NCI-H2196 (cell line): ENCODE data around the gene ARHGEF11.

ENCODE experiments used
- DNase-seq: peaks from one replicate; lab custom pipeline; 2025; ENCODE audit not compliant: unreplicated experiment; lab: John Stamatoyannopoulos, UW

ARHGEF11 gene

DNA sequence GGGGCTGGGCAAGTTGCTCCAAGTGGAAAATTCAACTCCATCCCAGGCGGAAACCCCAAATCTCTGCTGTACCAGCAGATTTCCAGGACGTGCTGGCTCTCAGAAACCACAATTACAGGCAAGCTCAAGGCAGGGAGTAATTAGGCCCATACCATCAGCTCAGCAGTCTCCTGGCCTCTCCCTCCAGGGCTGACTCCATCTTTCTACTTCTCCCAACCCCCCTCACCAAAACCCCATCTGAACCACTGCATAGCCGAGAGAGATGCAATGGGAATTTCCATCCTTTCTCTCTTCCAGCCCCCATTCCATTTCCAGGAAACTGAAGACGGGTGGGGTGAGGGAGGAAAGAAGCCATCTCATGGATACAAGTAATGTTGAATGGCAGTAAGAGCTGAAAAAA lies 41.2 kb downstream of the ARHGEF11 start:
- DNase-seq: no peak

DNA sequence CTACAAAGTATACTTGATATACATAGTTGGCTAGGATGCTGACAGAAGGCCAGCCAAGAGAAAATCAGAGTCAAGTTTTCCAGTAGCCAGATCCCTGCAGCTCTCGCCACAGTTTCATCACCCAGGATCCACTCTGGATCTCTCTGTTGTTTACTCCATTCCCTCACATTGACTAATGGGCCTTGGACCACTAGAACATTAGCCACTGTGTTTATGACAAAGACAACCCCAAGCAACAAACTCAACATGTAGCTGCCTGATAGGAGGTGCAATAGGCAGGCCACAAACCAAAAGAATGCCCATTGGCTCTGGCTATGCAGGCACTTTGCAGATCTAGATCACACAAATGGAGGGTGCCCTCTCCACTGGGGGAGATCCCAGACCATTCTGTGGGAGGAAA lies 44.2 kb downstream of the ARHGEF11 start:
- DNase-seq: no peak

DNA sequence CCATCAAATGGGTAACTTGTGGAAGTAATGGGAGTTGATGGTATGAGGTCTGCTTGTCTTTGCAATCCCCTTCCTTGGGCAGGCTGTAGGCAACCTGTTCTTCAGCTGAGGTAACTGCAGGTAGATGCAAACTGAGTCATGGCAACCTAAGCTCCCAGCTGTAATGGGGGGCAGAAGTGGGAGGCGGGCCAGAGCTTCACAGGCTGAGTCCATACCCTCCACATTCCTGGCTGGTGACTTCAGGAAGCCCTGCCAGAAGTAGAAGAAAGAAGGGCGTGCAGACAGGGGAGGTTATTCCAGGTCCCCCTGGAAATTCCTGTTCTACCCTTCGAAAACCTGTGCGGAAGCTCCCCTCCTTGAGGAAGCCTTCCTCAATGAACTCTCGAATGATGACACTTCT lies 44.9 kb downstream of the ARHGEF11 start:
- DNase-seq: no peak

DNA sequence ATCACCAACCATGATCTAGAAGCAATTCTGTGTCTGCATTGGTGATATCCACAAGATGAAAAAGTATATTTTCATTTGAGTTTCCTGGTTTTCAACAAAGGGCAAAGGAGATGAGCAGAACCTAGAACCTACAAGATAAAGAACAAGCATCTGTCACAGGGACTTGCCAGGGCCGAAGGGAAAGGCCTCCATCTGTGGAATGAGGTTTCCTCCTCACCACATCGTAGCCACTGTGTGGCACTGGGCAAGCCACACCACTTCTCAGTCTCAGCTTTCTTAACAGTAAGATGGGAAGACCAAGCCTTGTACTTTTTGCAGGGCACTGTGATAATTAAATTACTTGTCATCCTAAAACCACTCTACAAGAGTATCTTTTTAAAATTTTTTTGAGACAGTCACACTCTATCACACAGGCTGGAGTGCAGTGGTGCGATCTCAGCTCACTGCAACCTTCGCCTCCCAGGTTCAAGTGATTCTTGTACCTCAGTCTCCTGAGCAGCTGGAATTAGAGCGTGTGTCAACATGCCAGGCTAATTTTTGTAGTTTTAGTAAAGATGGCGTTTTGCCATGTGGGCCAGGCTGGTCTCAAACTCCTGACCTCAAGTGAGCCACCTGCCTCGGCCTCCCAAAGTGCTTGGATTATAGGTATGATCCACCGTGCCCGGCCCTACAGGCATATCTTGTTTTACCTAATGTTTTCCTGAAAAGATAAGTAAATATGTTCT lies 45.8 kb downstream of the ARHGEF11 start:
- DNase-seq: no peak

DNA sequence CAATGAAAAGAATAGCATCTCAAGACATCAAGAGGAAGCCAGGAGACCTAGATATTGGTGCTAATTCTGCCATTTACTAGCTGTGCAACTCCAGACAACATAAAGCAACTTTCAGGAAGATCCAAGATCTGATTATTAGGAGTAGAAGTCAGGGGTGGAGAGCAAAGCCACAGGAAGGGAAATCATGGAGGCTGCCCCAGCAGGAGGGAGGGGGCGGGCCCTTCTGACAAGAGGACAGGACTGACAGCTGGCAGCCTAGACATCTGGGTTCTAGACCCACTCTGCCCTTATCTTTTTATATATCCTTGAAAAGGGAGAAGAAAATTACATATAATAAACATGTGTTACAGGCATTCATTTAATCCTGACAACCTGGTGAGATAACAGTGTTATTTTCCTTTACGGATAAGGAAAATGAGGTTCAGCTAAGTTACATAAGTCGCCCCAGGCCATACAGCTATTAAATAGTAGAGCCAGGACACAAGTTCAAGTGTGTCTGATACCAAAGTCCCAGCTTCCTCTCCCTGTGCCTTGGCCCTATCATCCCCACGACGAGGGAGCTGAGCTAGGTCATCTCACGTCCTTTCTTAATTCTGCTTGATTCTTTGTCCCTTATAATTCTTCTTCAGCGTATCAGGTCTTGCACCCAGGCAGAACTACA lies 46.6 kb downstream of the ARHGEF11 start:
- DNase-seq: no peak

DNA sequence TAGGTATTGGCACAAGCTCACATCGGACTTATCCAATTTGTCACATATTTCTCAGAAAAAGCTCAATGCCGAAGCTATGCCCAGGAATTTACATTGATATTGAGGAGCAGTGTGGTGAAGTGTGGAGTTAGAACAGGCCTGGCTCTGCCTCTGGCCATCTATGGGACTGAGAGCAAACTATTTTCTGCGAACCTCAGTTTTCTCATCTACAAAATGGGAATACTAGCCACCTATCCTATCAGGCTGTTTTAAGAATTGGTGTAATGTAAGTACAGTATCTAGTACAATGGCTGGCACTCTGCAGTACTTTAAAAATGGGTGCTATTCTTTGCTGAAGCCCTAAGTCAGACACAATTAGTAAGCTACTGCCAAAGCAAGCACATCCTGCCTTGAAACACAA lies 47.2 kb downstream of the ARHGEF11 start:
- DNase-seq: no peak

DNA sequence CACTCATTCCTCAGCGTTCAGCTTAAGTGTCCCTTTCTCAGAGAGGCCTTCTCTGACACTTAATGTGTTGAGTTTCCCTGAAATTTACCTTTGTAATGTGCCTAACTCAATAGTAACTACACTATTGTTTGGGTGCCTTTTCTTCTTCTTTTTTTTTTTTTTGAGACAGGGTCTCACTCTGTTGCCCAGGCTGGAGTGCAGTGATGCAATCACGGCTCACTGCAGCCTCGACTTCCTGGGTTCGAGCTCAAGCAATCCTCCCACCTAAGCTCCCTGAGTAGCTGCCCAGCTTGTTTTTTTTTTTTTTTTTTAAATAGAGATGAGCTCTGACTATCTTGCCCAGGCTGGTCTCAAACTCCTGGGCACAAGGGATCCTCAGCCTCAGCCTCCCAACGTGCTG lies 50.1 kb downstream of the ARHGEF11 start:
- no peak for DNase-seq

DNA sequence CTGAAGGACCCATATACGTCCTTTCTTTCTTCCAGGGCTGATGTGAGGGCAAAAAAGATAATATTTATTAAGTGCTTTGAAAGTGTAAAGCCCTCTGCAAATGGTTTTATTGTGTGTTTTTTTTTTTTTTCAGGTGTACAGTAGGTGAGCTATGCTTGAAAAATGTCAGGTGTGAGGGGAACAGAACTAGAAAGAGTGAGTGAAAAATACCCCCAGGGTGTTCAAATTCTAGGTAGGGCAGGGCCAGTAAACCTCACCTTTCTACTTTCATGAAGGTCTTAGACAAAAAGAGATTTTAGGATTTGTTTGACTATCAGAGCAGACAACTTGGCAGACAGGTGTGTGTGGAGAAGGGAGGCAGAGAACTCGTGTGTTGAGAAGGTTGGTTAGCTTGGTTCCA lies 51.3 kb downstream of the ARHGEF11 start:
- no peak for DNase-seq

DNA sequence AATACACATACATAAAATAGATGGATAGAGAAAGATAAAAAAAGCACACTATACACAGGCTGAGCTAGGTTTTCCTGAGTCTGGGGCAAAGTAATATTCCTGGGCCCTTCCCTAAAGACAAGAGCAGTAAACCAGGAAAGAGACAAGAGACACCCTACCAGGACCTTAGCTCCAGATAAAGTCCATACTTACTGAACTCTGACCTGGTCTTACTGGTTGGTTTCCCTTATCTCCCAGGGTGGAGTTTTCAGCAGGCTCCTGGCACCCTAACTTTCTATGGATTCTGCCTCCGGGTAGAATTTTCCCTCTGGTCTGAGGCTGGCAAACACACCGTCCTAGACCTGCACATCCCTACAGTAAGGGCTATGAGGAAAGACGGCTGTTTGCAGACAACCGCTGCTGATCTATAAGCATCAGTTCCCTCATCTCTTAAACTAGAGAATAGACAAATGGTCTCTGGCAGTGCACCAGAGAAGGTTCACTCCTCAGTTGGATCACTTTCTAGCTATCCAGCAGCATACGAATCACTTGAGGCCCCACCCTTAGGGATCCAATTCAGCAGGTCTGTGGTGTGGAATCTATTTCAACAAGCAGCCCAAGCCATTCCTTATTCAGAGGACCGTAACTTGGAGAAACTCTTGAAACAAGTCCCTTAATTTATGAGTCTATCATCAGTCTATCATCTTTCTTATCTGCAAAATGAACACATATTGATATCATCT lies 52.0 kb downstream of the ARHGEF11 start:
- no peak for DNase-seq

DNA sequence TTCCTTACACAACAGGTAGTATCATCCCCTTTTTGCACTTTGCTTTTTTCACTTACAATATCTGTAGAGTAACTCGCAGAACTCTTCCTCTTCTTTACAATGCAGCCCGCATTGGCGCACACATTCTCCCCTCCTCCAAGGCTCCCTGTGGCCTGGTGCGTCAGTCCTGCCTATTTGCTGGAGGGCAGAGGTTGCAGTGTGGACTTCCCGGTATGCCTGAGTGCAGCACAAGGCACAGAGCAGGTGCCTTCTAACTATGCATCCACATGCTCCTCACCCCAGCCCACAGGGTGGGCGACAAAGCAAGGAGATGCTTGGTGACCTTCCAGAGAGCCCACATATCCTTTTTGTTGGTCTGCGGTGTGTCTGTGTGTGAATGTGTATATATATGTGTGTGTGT lies 53.3 kb downstream of the ARHGEF11 start:
- DNase-seq: no peak

DNA sequence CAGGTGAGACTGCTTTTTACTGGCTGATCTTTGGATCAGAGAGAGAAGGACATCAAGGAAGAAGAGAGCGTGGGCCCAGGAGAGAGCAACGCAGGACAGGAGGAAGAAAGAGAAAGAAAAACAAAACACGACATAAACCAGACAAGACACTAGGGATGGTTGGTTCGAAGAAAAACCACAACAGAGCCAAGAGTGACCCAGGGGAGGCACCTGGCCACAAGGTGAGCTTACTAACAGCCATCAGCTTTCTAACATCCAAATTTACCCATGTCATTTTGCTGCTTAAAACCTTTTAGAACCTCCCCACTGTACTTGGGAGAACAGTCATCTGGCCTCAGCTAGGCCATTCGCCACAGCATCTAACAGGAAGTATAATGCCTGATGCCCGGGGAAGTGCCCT lies 57.8 kb downstream of the ARHGEF11 start:
- DNase-seq: no peak

DNA sequence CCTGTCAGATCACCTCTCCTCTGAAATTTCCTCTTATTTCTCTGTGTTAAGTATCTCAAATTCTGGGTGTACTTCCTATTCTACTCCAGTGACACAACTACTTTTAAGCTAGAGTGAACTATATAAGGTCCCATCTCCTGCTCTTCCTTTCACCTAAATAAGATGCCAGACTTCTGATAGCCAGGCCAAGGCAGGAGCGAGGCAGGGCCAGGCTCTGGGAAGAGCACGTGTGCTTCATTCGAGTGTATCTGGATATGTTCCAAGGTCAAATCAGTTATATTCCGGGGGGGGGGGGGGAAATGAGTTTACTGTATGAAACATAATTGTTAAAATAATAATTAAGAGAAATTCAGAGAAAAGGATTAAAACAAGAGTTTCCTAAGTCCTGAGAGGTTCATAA lies 65.0 kb downstream of the ARHGEF11 start:
- DNase-seq: no peak

DNA sequence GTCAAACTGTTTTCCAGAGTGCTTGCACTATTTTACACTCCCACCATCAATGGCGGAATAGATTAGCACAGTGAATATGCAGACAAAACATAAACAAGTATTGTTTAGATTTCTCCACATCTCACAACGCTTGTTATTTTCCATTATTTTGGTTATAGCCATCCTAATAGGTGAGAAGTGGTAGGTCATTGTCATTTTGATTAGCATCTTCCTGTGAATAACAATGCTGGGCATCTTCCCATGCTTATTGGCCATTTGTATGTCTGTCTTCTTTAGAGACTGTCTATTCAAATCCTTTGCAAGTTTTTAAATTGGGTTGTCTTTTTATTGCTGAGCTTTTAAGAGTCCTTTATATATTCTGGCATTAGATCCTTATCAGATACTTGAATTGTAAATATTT lies 70.5 kb downstream of the ARHGEF11 start:
- DNase-seq: no peak

DNA sequence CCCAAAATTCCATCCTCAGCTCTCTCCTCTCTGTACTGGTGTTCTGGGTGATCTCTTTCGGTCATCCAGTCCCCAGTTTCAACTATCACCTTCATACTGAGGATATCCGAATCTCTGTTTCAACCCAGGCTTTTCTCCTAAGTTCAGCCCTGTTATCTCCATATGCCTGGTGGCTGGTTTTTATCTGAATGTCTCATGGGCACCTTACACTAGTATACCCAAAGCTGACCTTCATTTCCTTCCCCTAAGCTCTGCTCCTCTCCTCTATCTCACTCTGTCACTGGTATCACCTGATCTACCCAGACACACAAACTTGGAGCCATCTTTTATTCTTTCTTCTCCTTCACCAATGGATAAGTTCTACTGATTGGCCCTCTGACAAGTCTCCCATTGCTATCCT lies 72.1 kb downstream of the ARHGEF11 start:
- DNase-seq: no peak

DNA sequence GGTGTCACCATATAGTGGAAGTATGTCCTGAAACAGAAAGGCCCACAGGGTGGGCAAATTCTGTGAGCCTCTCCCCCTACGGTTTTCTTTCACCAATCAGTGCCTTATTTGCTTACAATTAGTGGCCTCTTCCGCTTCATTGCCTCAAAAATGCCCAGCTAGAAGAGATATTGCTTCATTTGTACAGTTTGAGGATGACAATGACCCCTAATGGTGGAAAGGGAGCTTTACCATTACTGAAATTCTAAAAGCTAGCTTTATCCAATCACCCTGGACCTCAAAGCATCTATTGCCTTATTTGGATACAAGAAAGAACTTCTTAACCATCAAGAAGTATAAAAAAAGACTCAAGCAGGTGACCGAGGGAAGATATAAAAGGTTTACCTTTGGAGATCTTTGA lies 75.5 kb downstream of the ARHGEF11 start:
- peak; percentile 4 for DNase-seq

DNA sequence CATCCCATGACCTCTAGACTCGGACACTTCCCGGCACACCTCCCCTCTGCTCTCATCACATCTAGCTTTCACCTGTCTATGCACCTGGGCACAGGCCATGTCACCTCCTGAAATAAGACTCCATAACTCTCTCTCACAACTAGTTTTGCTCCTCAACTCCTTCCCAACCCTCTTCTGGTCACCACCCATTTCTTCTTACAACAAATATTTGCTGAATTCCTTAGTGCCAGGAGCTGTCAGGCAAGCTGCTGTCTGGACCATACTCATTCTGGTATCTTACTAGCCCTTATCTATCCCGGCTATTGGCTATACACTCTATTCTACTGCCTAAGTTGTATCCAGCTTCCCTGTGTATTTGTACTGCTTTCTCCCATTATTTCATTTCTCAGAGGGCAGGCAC lies 76.0 kb downstream of the ARHGEF11 start:
- DNase-seq: no peak

DNA sequence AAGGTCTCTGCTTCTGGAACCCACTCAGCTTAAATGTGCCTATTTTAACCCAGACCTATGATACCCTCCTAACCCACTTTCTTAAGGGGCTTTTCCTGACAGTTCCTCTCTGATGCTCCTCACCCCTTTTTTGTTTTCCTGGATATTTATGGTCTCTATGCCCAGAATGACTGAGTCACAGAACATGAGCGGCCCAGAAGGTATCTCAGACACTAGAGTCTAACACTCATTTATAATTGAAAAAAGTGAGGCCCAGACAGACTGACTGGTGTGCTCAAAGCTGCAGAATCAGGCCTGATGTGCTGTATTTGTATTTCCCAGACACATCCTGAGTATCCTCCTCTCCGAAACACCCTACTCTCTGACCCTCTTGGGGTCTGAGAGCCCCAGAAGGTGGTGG lies 81.1 kb downstream of the ARHGEF11 start:
- DNase-seq: no peak

DNA sequence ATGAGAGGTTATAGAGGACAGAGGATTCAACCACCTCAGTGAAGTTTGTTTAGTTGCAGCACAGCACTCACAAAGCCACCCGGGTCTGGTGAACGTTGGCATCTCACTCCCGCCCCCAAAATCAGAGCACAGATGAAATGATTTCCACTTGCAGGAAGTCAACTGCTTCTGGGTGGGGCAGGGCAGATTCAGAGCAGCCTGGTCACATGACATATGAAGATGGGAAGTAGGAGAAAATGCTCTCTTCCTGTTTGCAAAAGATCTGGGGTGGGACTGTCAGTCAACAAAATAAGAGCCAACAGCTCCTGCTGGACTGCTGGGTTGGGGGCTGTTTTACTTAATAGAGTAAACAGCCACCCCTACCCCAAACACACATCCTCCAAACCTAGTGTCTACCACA lies 81.9 kb downstream of the ARHGEF11 start:
- DNase-seq: no peak

DNA sequence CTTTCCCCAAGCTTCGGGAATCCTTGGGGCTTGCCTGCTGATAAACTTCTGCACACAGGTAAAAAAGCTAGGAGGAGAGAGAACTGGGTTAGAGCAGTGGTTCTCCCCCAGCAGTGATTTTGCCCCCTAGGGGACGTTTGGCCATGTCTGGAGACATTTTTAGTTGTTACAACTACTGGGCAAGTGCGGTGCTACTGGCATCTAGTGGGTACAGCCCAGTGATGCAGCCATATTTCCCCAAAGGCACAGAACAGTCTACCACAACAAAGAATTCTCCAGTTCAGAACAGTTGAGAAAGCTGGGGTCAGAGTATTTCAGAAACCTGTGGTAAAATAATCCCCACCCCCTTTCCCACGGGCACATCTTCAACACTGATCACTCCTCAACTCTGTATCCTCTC lies 83.8 kb downstream of the ARHGEF11 start:
- no peak for DNase-seq

DNA sequence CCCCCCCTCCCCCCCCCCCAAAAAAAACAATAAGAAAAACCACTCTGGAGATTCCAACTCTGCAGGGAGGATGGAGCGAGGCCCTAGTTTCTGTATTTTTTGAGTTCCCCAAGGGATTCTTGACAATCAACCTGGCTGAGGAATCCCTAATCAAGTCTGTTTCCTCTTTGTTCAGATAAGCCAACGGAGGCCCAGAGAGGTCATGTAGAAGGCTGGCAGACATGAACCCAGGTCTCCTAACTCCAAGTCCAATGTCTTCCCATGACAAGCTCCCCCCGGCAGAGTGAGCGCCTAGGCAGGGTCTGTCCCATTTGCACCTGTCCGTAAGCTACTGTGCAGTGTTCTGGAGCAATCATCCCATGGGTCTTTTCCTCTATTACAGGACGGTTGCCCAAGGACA lies 85.6 kb downstream of the ARHGEF11 start:
- DNase-seq: no peak

DNA sequence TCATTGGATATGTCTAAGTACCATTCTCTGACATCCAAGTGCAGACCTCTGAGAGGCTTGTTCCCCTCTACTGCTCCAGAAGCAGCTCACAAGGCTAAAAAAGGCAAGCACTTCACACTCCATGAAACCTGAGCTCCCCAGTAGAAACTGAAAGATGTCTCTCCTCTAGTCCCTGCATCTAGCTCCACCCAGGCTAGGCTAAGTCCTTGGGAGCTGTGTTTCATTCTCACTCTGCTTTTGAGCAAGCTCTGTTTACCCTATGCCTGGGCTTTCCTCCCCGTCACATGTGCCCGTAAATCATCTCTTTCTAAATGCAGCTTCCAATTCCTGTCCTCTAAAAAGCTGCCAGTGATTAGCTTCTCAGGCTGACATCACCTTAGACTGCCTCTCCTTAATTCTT lies 86.1 kb downstream of the ARHGEF11 start:
- DNase-seq: peak; percentile 51

DNA sequence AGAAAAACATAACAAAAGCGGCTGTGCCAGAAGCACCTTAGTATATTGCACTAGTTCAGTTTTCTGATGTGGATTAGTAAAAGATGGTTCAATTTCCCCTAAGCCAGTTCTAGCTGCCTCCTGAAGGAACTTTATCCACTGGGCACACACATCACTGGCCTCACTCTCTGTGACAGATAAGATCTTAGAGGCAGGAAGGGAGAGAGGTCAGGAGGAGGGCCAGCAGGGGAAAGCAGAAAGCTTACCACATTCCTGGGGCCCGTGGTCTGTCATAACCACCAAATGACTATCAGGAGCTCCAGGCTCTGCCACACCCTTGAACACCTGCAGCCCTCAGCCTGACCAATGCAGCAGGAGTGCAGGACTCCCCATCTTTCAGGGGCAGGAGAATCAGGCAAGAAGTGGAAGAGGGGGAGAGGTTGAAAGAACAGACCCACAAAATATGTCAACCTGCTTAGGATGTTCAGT lies 87.3 kb downstream of the ARHGEF11 start:
- no peak for DNase-seq
